Measurements from ENCODE around the gene EGFL7.

DNA sequence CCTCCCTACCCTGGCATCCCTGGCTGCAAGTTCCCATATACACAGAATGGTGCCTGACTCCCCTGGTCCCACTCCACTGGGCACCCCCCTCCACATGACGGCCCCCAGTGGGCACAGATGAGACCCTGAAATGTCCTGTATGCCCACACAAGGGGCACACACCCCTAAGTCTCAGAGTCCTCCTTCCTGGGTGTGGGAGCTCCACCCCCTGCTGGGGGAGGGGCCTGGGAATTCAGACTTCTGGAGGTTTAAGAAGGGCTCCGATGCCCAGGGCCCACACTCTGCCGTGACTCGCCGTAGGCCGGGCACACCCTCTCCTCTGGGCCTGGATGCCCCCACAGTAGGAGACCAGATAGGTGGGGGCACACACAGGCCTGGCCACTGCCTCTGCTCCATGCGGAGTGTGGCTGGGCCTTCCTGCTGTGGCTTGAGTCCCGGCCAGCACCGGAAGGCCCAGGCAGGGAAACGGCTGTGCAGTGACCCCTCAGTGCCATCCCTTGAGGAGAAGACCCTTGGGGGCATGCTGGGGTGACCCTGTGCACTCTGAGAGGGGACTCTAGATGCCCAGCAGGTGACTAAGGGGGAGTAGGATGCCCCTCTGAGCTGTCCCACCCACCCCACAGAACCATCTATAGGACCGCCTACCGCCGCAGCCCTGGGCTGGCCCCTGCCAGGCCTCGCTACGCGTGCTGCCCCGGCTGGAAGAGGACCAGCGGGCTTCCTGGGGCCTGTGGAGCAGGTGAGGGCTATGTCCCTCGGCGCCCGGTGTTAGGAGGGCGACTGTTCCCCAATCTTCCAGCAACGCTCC, 6.5 kb downstream of the EGFL7 start:
- no peak for TF ChIP-seq POLR2AphosphoS5 (IDR thresholded peaks at IDR 0.05)
- TF ChIP-seq, protein P1, sequence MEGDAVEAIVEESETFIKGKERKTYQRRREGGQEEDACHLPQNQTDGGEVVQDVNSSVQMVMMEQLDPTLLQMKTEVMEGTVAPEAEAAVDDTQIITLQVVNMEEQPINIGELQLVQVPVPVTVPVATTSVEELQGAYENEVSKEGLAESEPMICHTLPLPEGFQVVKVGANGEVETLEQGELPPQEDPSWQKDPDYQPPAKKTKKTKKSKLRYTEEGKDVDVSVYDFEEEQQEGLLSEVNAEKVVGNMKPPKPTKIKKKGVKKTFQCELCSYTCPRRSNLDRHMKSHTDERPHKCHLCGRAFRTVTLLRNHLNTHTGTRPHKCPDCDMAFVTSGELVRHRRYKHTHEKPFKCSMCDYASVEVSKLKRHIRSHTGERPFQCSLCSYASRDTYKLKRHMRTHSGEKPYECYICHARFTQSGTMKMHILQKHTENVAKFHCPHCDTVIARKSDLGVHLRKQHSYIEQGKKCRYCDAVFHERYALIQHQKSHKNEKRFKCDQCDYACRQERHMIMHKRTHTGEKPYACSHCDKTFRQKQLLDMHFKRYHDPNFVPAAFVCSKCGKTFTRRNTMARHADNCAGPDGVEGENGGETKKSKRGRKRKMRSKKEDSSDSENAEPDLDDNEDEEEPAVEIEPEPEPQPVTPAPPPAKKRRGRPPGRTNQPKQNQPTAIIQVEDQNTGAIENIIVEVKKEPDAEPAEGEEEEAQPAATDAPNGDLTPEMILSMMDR (IDR thresholded peaks at IDR 0.05), result no peak

Data from prostate gland (tissue), 2 donors.